GM18870 (cell line): ENCODE measurements around the gene TWIST2.

ENCODE experiments used
- ATAC-seq: cut with Tn5 transposase; IDR thresholded peaks from one replicate; pipeline ENCODE4 v1.9.1; 2021; ENCODE audit warnings: moderate library complexity; ENCODE audit not compliant: unreplicated experiment

Gene TWIST2

GRCh38 chr2:238916176-238916874, 68.4 kb downstream of the TWIST2 start:
- no peak for ATAC-seq

- no peak for ATAC-seq
Observed at GRCh38 chr2:238916875-238917590, 69.1 kb downstream of the TWIST2 start.

DNA sequence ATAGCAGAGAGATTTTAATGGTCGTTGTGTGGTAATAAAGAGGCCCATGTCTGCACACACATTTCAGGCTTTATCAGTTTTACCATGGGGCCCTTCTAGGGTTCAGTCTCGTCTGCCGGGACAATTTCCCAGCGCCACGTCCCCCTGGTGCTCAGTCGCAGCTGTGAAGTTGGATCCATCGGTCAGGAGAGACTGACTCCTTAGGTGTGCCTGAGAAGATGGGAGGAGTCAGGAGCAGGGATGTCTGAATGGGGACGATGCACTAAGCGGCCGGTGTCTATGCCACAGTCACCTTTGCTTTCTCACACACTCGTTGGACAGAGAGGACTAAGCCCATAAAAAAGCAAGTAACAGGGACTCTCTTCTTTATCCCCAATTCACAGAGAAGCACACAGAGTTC, 71.4 kb downstream of the TWIST2 start:
- no peak for ATAC-seq

DNA sequence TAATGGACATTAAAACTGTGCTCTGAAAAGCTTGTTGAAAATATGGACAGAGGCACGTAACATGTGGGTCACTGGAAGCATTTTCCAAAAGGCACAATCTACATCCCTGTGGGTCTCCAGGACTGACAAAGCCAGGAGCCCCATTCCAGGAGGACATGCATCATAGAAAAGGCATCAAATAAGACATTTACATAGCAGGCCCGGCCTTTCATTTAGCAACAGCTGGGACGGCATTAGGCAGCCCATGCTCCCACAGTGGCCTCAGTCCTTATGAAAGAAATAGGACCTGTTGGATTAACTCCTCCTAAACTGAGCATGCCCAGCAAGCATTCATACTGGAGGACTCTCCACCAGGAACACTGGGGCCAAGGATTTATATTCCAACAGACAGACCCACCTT, 72.2 kb downstream of the TWIST2 start:
- ATAC-seq: no peak

- ATAC-seq: no peak
Observed at GRCh38 chr2:238920601-238921001, 72.7 kb downstream of the TWIST2 start.

DNA sequence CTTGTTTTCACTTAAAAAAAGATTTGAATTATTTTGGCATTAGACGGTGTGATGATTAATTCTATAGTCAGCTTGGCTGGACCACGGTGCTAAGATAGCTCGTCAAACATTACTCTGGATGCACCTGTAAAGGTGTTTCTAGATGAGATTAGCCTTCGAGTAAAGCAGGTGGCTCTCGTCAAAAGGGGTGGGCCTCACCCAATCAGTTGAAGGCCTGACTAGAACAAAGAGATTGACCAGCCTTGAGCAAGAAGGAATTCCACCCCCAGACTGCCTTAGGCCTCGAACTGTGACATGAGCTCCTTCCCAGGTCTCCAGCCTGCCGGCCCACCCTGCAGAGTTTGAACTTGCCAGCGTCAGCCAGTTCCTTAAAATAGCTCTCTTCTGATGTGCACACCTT, 73.4 kb downstream of the TWIST2 start:
- ATAC-seq: no peak

DNA sequence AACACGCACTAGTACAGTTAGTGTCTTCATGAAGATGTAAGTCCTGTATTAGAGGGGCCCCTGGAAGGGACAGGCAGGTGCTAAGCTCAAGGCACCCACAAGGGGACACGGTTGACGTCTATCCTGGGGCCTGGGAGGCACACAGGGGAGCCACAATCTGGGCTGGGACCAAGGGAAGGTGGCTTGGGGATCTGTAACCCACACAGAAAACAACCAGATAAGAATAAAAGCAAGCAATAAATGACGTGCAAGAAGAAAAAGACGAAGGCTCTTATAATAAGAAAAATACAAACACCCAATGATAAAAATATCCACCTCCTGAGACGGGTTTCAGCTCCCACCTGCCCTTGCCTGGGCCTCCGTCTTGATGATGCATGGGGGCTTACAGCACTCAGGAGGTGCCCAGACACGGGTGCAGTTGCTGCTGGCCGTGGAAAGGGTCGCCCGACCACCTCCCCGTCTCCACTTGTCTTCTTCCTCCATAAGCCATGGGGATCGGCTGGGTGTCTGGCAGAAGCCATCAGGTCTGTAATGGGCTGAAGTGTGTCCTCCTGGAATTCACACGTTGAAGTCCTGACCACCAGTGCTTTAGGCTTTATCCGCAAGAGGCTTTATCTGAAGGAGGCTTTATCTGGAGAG, 73.9 kb downstream of the TWIST2 start:
- ATAC-seq: no peak

- ATAC-seq: no peak
Observed at GRCh38 chr2:238922435-238922834, 74.5 kb downstream of the TWIST2 start.

DNA sequence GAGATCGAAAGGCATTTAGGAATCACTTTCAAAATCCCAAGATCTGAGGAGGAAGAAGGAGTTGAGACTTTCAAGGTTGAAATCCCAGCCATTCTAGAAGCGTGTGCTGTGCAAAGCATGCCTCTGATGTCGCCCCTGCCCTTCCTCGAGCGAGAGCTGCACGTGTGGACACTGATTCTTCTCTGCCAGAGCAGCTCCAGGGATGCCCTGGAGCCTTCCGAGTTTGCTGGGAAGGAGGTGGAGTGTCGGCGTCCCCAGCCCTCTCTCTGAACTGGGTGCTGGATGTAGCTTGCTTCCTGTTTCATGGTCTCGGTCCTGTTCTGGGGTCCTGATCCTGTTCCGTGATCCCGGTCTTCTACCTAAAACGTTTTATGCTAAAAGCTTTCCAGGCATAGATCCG, 76.1 kb downstream of the TWIST2 start:
- no peak for ATAC-seq

GRCh38 chr2:238924796-238925195, 76.9 kb downstream of the TWIST2 start:
- ATAC-seq: no peak

GRCh38 chr2:238925281-238925680, 77.4 kb downstream of the TWIST2 start:
- no peak for ATAC-seq

DNA sequence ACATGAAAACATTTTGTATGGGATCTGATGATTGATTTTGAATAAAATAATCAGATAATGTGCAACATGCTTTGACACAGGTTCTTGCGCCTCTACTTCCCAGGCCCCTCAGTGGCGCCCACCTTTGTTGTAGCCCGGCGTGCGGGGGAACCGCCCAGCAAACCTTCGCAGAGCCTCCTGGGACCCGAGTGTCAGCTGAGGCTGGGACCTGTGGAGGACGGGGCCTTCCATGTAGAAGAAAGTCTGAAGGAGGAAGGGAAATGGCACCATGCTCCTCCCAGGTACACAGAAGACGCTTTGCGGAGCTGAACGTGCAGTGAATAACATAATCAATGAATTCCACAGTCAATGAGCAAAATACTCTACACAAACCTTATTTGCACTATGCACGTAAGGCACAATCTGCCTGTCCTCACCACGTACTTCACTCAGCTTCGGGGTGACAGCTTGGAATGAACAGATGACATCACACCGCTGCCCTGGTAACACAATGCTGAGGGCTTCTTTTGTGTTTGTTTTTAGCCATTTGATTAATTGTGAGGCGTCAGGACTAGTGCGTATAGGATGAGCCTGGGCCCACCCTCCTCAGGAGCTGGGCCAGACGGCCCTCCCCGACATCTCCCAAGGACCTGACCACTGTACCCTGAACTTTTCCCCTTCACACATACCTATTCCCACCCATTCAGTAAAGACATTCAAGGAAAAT, 78.1 kb downstream of the TWIST2 start:
- no peak for ATAC-seq

DNA sequence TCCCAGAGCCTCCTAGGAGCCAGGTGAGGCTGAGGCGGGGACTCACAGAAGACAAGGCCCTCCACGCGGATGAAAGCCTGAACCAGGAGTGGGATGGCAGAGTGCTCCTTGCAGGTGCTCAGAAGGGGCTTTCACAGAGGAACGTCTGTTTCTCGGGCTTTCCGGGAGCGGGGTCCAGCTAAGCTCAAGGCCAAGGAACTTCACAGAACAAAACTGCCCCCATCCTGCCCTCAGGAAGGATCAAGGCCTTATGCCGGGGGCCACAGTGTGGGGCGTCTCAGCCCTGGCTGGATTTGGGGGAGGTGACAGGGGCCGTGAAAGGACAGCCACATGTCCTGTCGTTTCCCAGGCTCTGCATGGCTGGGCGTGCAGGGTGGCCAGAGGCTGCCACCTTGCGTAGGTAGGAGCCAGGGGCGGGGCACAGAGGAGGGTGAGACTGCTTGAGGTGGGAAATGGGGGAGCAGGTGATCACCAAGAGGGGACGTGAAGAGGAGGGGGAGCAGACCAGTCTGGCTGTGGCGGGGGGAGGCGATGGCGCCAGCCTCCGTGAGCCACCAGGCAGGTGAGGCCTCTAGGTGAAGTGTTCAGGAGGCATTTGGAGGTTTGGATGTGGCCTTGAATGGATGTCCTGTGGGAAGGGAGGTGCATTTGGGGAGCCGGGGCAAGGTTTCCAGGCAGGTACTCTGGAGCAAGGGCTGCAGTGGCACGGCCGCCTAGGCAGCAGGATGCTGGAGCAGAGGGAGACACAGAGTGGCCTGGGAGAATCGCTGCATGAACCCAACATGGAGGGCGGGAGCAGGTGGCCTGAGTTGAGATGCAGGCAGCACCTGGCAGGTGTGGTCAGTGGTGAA, 79.1 kb downstream of the TWIST2 start:
- ATAC-seq: no peak

DNA sequence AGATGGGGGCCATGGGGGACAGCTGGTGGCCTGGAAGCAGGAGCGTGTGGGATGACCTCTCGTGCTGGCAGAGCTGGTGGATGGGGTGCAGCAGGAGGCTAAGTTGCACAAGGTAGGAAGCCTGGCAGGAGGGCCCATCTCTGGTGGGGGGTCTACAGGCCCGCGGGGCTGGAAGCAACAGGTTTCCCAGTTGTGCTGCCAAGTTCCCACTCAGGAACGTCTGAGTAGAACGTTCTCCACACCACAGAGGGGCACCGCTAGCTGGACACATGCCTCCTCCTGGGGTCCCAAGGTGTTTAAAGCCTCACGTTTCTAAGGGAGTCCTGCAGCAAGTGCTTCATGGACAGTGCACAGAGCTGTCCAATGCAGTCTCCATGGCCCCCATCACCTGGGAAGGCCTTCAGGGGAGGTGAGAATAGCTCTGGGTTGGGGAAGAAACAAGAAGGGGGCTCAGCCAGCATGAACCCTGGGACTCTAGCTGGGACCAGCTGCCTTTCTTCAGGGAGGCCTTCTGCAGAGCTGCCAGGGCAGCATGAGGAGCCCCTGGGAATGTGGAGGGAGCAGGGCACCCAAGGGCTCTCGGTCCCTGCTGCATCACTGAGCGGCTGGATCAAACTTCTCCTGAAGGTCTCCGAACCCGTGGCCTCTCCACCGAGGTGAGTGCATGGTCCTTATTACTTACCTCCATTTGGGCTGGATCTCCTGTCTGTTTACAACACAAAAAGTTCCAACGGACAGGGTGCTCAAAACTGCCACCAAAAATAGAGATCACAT, 80.0 kb downstream of the TWIST2 start:
- ATAC-seq: no peak

DNA sequence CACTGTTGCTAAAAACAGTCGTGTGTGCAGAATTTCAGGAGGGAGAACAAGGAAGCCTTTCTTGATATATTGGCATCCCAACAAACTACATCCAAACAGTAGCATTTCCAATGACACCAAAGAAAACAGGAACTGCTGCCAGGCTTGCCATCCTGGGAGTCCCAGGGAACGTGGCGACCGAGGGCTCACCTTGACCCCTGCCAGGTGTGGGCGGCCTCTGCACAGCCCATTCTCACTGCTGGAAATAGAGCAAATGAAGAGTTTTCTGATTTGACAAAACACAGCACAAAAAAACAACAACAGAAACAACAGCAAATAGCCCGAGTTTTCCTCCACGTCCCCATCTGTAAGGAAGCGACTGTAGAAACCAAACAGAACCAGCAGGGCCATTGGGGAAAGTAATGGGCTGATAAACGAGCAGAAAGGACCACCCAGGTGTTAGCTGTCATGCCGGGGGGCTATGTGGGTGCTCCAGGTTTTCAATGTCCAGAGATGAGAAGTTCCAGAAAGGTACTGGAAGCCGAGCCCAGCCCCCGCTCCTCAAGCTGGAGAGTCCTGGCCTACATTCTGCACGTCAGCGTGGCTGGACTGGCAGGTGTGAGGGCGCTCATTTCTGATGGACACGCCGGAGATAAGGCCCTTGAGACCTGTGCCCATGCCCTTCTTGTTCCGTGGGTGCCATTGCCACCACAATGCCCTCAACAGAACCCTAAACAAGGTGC, 80.8 kb downstream of the TWIST2 start:
- ATAC-seq: no peak

- no peak for ATAC-seq
Observed at GRCh38 chr2:238929242-238930081, 81.6 kb downstream of the TWIST2 start.

- no peak for ATAC-seq
Observed at GRCh38 chr2:238930216-238930615, 82.3 kb downstream of the TWIST2 start.
